HCT116 (cell line): ENCODE data around the gene KRTAP9-7.

ENCODE experiments used
- EGR1 ChIP-seq: IDR thresholded peaks from 2 replicates; pipeline ENCODE4 v1.6.1; 2012; ENCODE audit warnings: low read depth
- ELF1 ChIP-seq: IDR thresholded peaks from 2 replicates; pipeline ENCODE4 v1.6.1; 2012; ENCODE audit warnings: low read depth, borderline replicate concordance
- POLR2A ChIP-seq: IDR thresholded peaks from 2 replicates; pipeline ENCODE4 v1.7.0; 2011; ENCODE audit warnings: borderline replicate concordance; ENCODE audit not compliant: insufficient read depth, insufficient read length; ENCODE audit errors: extremely low read depth
- POLR2AphosphoS5 ChIP-seq: IDR thresholded peaks from 2 replicates; pipeline ENCODE4 v1.6.1; 2011; ENCODE audit warnings: mild to moderate bottlenecking, low read depth, low read length, moderate library complexity
- RAD21 ChIP-seq: IDR thresholded peaks from 2 replicates; pipeline ENCODE4 v1.6.1; 2012; ENCODE audit warnings: low read depth, mild to moderate bottlenecking
- SP1 ChIP-seq: IDR thresholded peaks from 2 replicates; pipeline ENCODE4 v1.6.1; 2012; ENCODE audit warnings: low read depth
- TF ChIP-seq, protein P1 (sequence below), 3 experiments: fragments of 200-600 bp in 1 of 3; sonication (generic) in 1 of 3; IDR thresholded peaks in 2 of 3; conservative IDR thresholded peaks in 1 of 3; 2 replicates each; pipeline ENCODE4 v1.5.1; 2012 to 2017; ENCODE audit warnings: low read depth in 2 of 3, low read length in 2 of 3, antibody characterized with exemption in 1 of 3, borderline replicate concordance in 1 of 3, control low read depth in 1 of 3, mild to moderate bottlenecking in 1 of 3, mixed read lengths in 1 of 3, mixed run types in 1 of 3, moderate library complexity in 1 of 3; ENCODE audit not compliant: insufficient read depth in 1 of 3

- TF ChIP-seq, protein P1, sequence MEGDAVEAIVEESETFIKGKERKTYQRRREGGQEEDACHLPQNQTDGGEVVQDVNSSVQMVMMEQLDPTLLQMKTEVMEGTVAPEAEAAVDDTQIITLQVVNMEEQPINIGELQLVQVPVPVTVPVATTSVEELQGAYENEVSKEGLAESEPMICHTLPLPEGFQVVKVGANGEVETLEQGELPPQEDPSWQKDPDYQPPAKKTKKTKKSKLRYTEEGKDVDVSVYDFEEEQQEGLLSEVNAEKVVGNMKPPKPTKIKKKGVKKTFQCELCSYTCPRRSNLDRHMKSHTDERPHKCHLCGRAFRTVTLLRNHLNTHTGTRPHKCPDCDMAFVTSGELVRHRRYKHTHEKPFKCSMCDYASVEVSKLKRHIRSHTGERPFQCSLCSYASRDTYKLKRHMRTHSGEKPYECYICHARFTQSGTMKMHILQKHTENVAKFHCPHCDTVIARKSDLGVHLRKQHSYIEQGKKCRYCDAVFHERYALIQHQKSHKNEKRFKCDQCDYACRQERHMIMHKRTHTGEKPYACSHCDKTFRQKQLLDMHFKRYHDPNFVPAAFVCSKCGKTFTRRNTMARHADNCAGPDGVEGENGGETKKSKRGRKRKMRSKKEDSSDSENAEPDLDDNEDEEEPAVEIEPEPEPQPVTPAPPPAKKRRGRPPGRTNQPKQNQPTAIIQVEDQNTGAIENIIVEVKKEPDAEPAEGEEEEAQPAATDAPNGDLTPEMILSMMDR (IDR thresholded peaks at IDR 0.05 in 2 of 3, conservative IDR thresholded peaks at IDR 0.05 in 1 of 3; ENCODE audit: borderline replicate concordance in 1 of 3, insufficient read depth in 1 of 3, low read depth in 2 of 3, low read length in 2 of 3): no peak
- TF ChIP-seq EGR1: no peak
- TF ChIP-seq ELF1: no peak
- TF ChIP-seq RAD21: no peak
- TF ChIP-seq POLR2A: no peak
- no peak for TF ChIP-seq POLR2AphosphoS5
- no peak for TF ChIP-seq SP1
Measured at GRCh38 chr17:41231731-41232130, 43.8 kb upstream of the KRTAP9-7 start.
